Ishikawa (cell line): ENCODE data around the gene APELA.

Experiments
- CEBPB ChIP-seq: IDR thresholded peaks from 2 replicates; pipeline ENCODE4 v1.6.1; 2012
- CREB1 ChIP-seq: IDR thresholded peaks from 2 replicates; pipeline ENCODE4 v1.6.1; 2012; ENCODE audit warnings: low read depth
- EGR1 ChIP-seq: IDR thresholded peaks from 2 replicates; pipeline ENCODE4 v1.6.1; 2012
- EP300 ChIP-seq: IDR thresholded peaks from 2 replicates; pipeline ENCODE4 v1.6.1; 2012; ENCODE audit warnings: borderline replicate concordance
- FOXM1 ChIP-seq: IDR thresholded peaks from 2 replicates; pipeline ENCODE4 v1.6.1; 2012; ENCODE audit warnings: low read depth, borderline replicate concordance
- MAX ChIP-seq: IDR thresholded peaks from 2 replicates; pipeline ENCODE4 v1.6.1; 2012
- NFIC ChIP-seq: IDR thresholded peaks from 2 replicates; pipeline ENCODE4 v1.6.1; 2012
- RAD21 ChIP-seq: IDR thresholded peaks from 2 replicates; pipeline ENCODE4 v1.6.1; 2012; ENCODE audit warnings: low read depth
- REST ChIP-seq: IDR thresholded peaks from 2 replicates; pipeline ENCODE4 v1.6.1; 2012; ENCODE audit warnings: low read depth, mild to moderate bottlenecking
- TAF1 ChIP-seq: IDR thresholded peaks from 2 replicates; pipeline ENCODE4 v1.6.1; 2012; ENCODE audit warnings: low read depth, mild to moderate bottlenecking
- TCF12 ChIP-seq: IDR thresholded peaks from 2 replicates; pipeline ENCODE4 v1.6.1; 2012; ENCODE audit warnings: low read depth
- TEAD4 ChIP-seq: IDR thresholded peaks from 2 replicates; pipeline ENCODE4 v1.6.1; 2012
- USF1 ChIP-seq: IDR thresholded peaks from 2 replicates; pipeline ENCODE4 v1.6.1; 2012
- YY1 ChIP-seq: IDR thresholded peaks from 2 replicates; pipeline ENCODE4 v1.6.1; 2012; ENCODE audit warnings: low read depth
- ZBTB7A ChIP-seq: IDR thresholded peaks from 2 replicates; pipeline ENCODE4 v1.6.1; 2012; ENCODE audit warnings: low read depth

The APELA gene

GRCh38 chr4:164930647-164931046 is 53.7 kb downstream of the APELA start:
- TF ChIP-seq NFIC = no peak
- TF ChIP-seq ZBTB7A = no peak

GRCh38 chr4:164931551-164932324 is 54.8 kb downstream of the APELA start:
- TF ChIP-seq REST (no peak), MAX (no peak), ZBTB7A (no peak), CEBPB (no peak), CREB1 (no peak), TAF1 (no peak), NFIC (no peak), FOXM1 (no peak)

GRCh38 chr4:164933244-164933643 is 56.3 kb downstream of the APELA start:
- TF ChIP-seq ZBTB7A (no peak), TCF12 (no peak), REST (no peak), TEAD4 (no peak), EGR1 (no peak), CREB1 (no peak), NFIC (no peak), YY1 (no peak), USF1 (no peak), FOXM1 (no peak), RAD21 (no peak), EP300 (no peak), CEBPB (no peak), MAX (no peak), TAF1 (no peak)

GRCh38 chr4:164935363-164935762 is 58.4 kb downstream of the APELA start:
- TF ChIP-seq USF1 (no peak), TCF12 (no peak), RAD21 (0 out of 2 replicates have a peak, but pooled peaks have one; percentile 2)

- no peak for TF ChIP-seq TCF12
- TF ChIP-seq NFIC = 0 out of 2 replicates have a peak, but pooled peaks have one; percentile 14
- peak; percentile 37; the same call in 1 of the 2 replicates for TF ChIP-seq RAD21
- TF ChIP-seq REST = no peak
- no peak for TF ChIP-seq USF1
These were observed 60.7 kb downstream of the APELA start for GRCh38 chr4:164937576-164938270.
